ENCODE data around the gene NDUFAF4.

Gene NDUFAF4

GRCh38 chr6:96911171-96911570 lies 13.5 kb upstream of the NDUFAF4 start:
- no peak overlapping the region for H2BK5ac ChIP-seq (ENCODE audit: low read length)
- H3K79me2 ChIP-seq (ENCODE audit: control insufficient read depth, insufficient read depth, low read length), result no peaks in the 10 kb centered on the region
- no peak overlapping the region for H2BK15ac ChIP-seq (replicated peaks; ENCODE audit: low read depth)
- no peak overlapping the region for H3K4me3 ChIP-seq (ENCODE audit: low read length)
- H4K8ac ChIP-seq (ENCODE audit: low read depth, low read length), result no peak overlapping the region
- H3K27me3 ChIP-seq (ENCODE audit: insufficient read depth, low read length, poor library complexity), result no peaks in the 10 kb centered on the region
- H4K5ac ChIP-seq (ENCODE audit: low read length), result no peak overlapping the region
- no peak overlapping the region for H3K4me2 ChIP-seq (ENCODE audit: low read length)
- H3K18ac ChIP-seq (ENCODE audit: low read length), result no peak overlapping the region
- H2BK120ac ChIP-seq (ENCODE audit: low read depth, low read length), result no peak overlapping the region
- H3K9ac ChIP-seq (ENCODE audit: low read length), result no peak overlapping the region
- H3K4me1 ChIP-seq (ENCODE audit: control insufficient read depth, low read depth, low read length), result no peaks in the 10 kb centered on the region
- H3K36me3 ChIP-seq (ENCODE audit: control insufficient read depth, insufficient read depth, low read length), result no peaks in the 10 kb centered on the region
- no CpG with 5 or more reads among the region's 3 CpGs for WGBS (ENCODE audit: extremely low coverage, insufficient coverage, low lambda C conversion rate)
- no peak overlapping the region for H3K4ac ChIP-seq (ENCODE audit: low read depth, low read length)
- no peak overlapping the region for H3K27ac ChIP-seq (ENCODE audit: low read depth, low read length)
- H3K79me1 ChIP-seq (ENCODE audit: low read length), result no peaks in the 10 kb centered on the region
- no peak for DNase-seq
- H3K23ac ChIP-seq (ENCODE audit: low read length), result no peak overlapping the region
- H3K56ac ChIP-seq (ENCODE audit: low read length), result no peak overlapping the region
- H2AK5ac ChIP-seq (ENCODE audit: low read length), result no peak overlapping the region

GRCh38 chr6:96909811-96910210 lies 12.1 kb upstream of the NDUFAF4 start:
- no peak for DNase-seq
- no peaks in the 10 kb centered on the region for H3K27me3 ChIP-seq (ENCODE audit: insufficient read depth, low read length, poor library complexity)
- H2BK5ac ChIP-seq (ENCODE audit: low read length), result no peak overlapping the region
- no peak overlapping the region for H2BK15ac ChIP-seq (replicated peaks; ENCODE audit: low read depth)
- no peak overlapping the region for H3K4ac ChIP-seq (ENCODE audit: low read depth, low read length)
- H4K5ac ChIP-seq (ENCODE audit: low read length), result no peak overlapping the region
- H3K4me1 ChIP-seq (ENCODE audit: control insufficient read depth, low read depth, low read length), result no peaks in the 10 kb centered on the region
- no peak overlapping the region for H3K27ac ChIP-seq (ENCODE audit: low read depth, low read length)
- no peaks in the 10 kb centered on the region for H3K79me1 ChIP-seq (ENCODE audit: low read length)
- no peaks in the 10 kb centered on the region for H3K79me2 ChIP-seq (ENCODE audit: control insufficient read depth, insufficient read depth, low read length)
- H2BK120ac ChIP-seq (ENCODE audit: low read depth, low read length), result no peak overlapping the region
- no peak overlapping the region for H2AK5ac ChIP-seq (ENCODE audit: low read length)
- H3K36me3 ChIP-seq (ENCODE audit: control insufficient read depth, insufficient read depth, low read length), result no peaks in the 10 kb centered on the region
- no peak overlapping the region for H3K18ac ChIP-seq (ENCODE audit: low read length)
- H3K4me3 ChIP-seq (ENCODE audit: low read length), result no peak overlapping the region
- H3K23ac ChIP-seq (ENCODE audit: low read length), result no peak overlapping the region
- H3K4me2 ChIP-seq (ENCODE audit: low read length), result no peak overlapping the region
- no CpG with 5 or more reads among the region's 2 CpGs for WGBS (ENCODE audit: extremely low coverage, insufficient coverage, low lambda C conversion rate)
- no peak overlapping the region for H4K8ac ChIP-seq (ENCODE audit: low read depth, low read length)
- H3K56ac ChIP-seq (ENCODE audit: low read length), result no peak overlapping the region
- no peak overlapping the region for H3K9ac ChIP-seq (ENCODE audit: low read length)

GRCh38 chr6:96907498-96907897 lies 9.8 kb upstream of the NDUFAF4 start:
- H2BK5ac ChIP-seq (ENCODE audit: low read length), result no peak overlapping the region
- H3K23ac ChIP-seq (ENCODE audit: low read length), result no peak overlapping the region
- H3K4me3 ChIP-seq (ENCODE audit: low read length), result no peak overlapping the region
- H3K27me3 ChIP-seq (ENCODE audit: insufficient read depth, low read length, poor library complexity), result no peaks in the 10 kb centered on the region
- no peak overlapping the region for H3K56ac ChIP-seq (ENCODE audit: low read length)
- no peak overlapping the region for H3K4me2 ChIP-seq (ENCODE audit: low read length)
- no peaks in the 10 kb centered on the region for H3K4me1 ChIP-seq (ENCODE audit: control insufficient read depth, low read depth, low read length)
- H3K36me3 ChIP-seq (ENCODE audit: control insufficient read depth, insufficient read depth, low read length), result no peaks in the 10 kb centered on the region
- no peak overlapping the region for H2BK120ac ChIP-seq (ENCODE audit: low read depth, low read length)
- no peaks in the 10 kb centered on the region for H3K79me1 ChIP-seq (ENCODE audit: low read length)
- no peaks in the 10 kb centered on the region for H3K79me2 ChIP-seq (ENCODE audit: control insufficient read depth, insufficient read depth, low read length)
- no peak for DNase-seq
- no CpG with 5 or more reads among the region's 2 CpGs for WGBS (ENCODE audit: extremely low coverage, insufficient coverage, low lambda C conversion rate)
- no peak overlapping the region for H4K5ac ChIP-seq (ENCODE audit: low read length)
- no peak overlapping the region for H3K18ac ChIP-seq (ENCODE audit: low read length)
- no peak overlapping the region for H3K27ac ChIP-seq (ENCODE audit: low read depth, low read length)
- no peak overlapping the region for H2AK5ac ChIP-seq (ENCODE audit: low read length)
- no peak overlapping the region for H4K8ac ChIP-seq (ENCODE audit: low read depth, low read length)
- H3K9ac ChIP-seq (ENCODE audit: low read length), result no peak overlapping the region
- H3K4ac ChIP-seq (ENCODE audit: low read depth, low read length), result no peak overlapping the region
- no peak overlapping the region for H2BK15ac ChIP-seq (replicated peaks; ENCODE audit: low read depth)

- Histone ChIP-seq H3K4ac (ENCODE audit: low read depth, low read length) (no peak overlapping the region), H2BK5ac (ENCODE audit: low read length) (no peak overlapping the region), H3K36me3 (ENCODE audit: control insufficient read depth, insufficient read depth, low read length) (no peaks in the 10 kb centered on the region), H4K5ac (ENCODE audit: low read length) (no peak overlapping the region), H3K79me1 (ENCODE audit: low read length) (peaks cover 1% of the 10 kb centered on the region), H4K8ac (ENCODE audit: low read depth, low read length) (peak overlapping the region; percentile 86), H3K4me3 (ENCODE audit: low read length) (no peak overlapping the region), H3K23ac (ENCODE audit: low read length) (no peak overlapping the region), H3K9ac (ENCODE audit: low read length) (no peak overlapping the region), H3K18ac (ENCODE audit: low read length) (no peak overlapping the region), H3K4me2 (ENCODE audit: low read length) (no peak overlapping the region), H2BK15ac (replicated peaks; ENCODE audit: low read depth) (no peak overlapping the region), H3K27me3 (ENCODE audit: insufficient read depth, low read length, poor library complexity) (no peaks in the 10 kb centered on the region), H3K56ac (ENCODE audit: low read length) (no peak overlapping the region), H2AK5ac (ENCODE audit: low read length) (no peak overlapping the region), H3K79me2 (ENCODE audit: control insufficient read depth, insufficient read depth, low read length) (peaks cover 13% of the 10 kb centered on the region), H3K4me1 (ENCODE audit: control insufficient read depth, low read depth, low read length) (no peaks in the 10 kb centered on the region), H3K27ac (ENCODE audit: low read depth, low read length) (no peak overlapping the region), H2BK120ac (ENCODE audit: low read depth, low read length) (no peak overlapping the region)
- no CpG with 5 or more reads among the region's 2 CpGs for WGBS (ENCODE audit: extremely low coverage, insufficient coverage, low lambda C conversion rate)
- no peak for DNase-seq
Measured at GRCh38 chr6:96900873-96901272, 3.2 kb upstream of the NDUFAF4 start.

- no peak overlapping the region for H2BK120ac ChIP-seq (ENCODE audit: low read depth, low read length)
- no peak overlapping the region for H3K9ac ChIP-seq (ENCODE audit: low read length)
- no peak overlapping the region for H3K56ac ChIP-seq (ENCODE audit: low read length)
- H2BK5ac ChIP-seq (ENCODE audit: low read length), result no peak overlapping the region
- no peak overlapping the region for H2BK15ac ChIP-seq (replicated peaks; ENCODE audit: low read depth)
- no peak overlapping the region for H3K27ac ChIP-seq (ENCODE audit: low read depth, low read length)
- no peak overlapping the region for H3K18ac ChIP-seq (ENCODE audit: low read length)
- DNase-seq, result no peak
- no peaks in the 10 kb centered on the region for H3K4me1 ChIP-seq (ENCODE audit: control insufficient read depth, low read depth, low read length)
- no peak overlapping the region for H4K5ac ChIP-seq (ENCODE audit: low read length)
- peaks cover 2% of the 10 kb centered on the region for H3K79me1 ChIP-seq (ENCODE audit: low read length)
- H2AK5ac ChIP-seq (ENCODE audit: low read length), result no peak overlapping the region
- H3K4ac ChIP-seq (ENCODE audit: low read depth, low read length), result no peak overlapping the region
- WGBS (ENCODE audit: extremely low coverage, insufficient coverage, low lambda C conversion rate), result no CpG with 5 or more reads among the region's 2 CpGs
- H3K4me3 ChIP-seq (ENCODE audit: low read length), result no peak overlapping the region
- no peak overlapping the region for H3K23ac ChIP-seq (ENCODE audit: low read length)
- H3K36me3 ChIP-seq (ENCODE audit: control insufficient read depth, insufficient read depth, low read length), result no peaks in the 10 kb centered on the region
- H4K8ac ChIP-seq (ENCODE audit: low read depth, low read length), result no peak overlapping the region
- H3K27me3 ChIP-seq (ENCODE audit: insufficient read depth, low read length, poor library complexity), result no peaks in the 10 kb centered on the region
- H3K4me2 ChIP-seq (ENCODE audit: low read length), result no peak overlapping the region
- H3K79me2 ChIP-seq (ENCODE audit: control insufficient read depth, insufficient read depth, low read length), result peaks cover 14% of the 10 kb centered on the region
Measured at GRCh38 chr6:96899451-96899998, 1.8 kb upstream of the NDUFAF4 start.

- H3K36me3 ChIP-seq (ENCODE audit: control insufficient read depth, insufficient read depth, low read length), result no peaks in the 10 kb centered on the region
- H3K56ac ChIP-seq (ENCODE audit: low read length), result no peak overlapping the region
- H2AK5ac ChIP-seq (ENCODE audit: low read length), result no peak overlapping the region
- H2BK120ac ChIP-seq (ENCODE audit: low read depth, low read length), result no peak overlapping the region
- no peak overlapping the region for H4K5ac ChIP-seq (ENCODE audit: low read length)
- H3K4ac ChIP-seq (ENCODE audit: low read depth, low read length), result no peak overlapping the region
- H2BK15ac ChIP-seq (replicated peaks; ENCODE audit: low read depth), result no peak overlapping the region
- no peak overlapping the region for H3K27ac ChIP-seq (ENCODE audit: low read depth, low read length)
- no peak overlapping the region for H4K8ac ChIP-seq (ENCODE audit: low read depth, low read length)
- H2BK5ac ChIP-seq (ENCODE audit: low read length), result no peak overlapping the region
- no CpG with 5 or more reads among the region's 3 CpGs for WGBS (ENCODE audit: extremely low coverage, insufficient coverage, low lambda C conversion rate)
- DNase-seq, result peak; percentile 55
- peaks cover 17% of the 10 kb centered on the region for H3K79me2 ChIP-seq (ENCODE audit: control insufficient read depth, insufficient read depth, low read length)
- no peak overlapping the region for H3K4me3 ChIP-seq (ENCODE audit: low read length)
- H3K4me2 ChIP-seq (ENCODE audit: low read length), result no peak overlapping the region
- no peaks in the 10 kb centered on the region for H3K27me3 ChIP-seq (ENCODE audit: insufficient read depth, low read length, poor library complexity)
- no peak overlapping the region for H3K18ac ChIP-seq (ENCODE audit: low read length)
- peaks cover 5% of the 10 kb centered on the region for H3K79me1 ChIP-seq (ENCODE audit: low read length)
- no peaks in the 10 kb centered on the region for H3K4me1 ChIP-seq (ENCODE audit: control insufficient read depth, low read depth, low read length)
- no peak overlapping the region for H3K23ac ChIP-seq (ENCODE audit: low read length)
- no peak overlapping the region for H3K9ac ChIP-seq (ENCODE audit: low read length)
Measured at GRCh38 chr6:96899019-96899418, 1.3 kb upstream of the NDUFAF4 start.

Data from mesendoderm (in vitro differentiated cells).